HG03460 (cell line): ENCODE results near the gene ANAPC1.
"Not testable (repeated sequence)": the region's sequence is repeated elsewhere in the genome, so short reads cannot be mapped to it uniquely, and the experiment has no call there.

ENCODE experiments used
- ATAC-seq: cut with Tn5 transposase; IDR thresholded peaks from one replicate; pipeline ENCODE4 v1.9.1; 2021; ENCODE audit not compliant: unreplicated experiment

Gene ANAPC1

GRCh38 chr2:111830479-111830878, 53.5 kb downstream of the ANAPC1 start:
- not testable (repeated sequence) for ATAC-seq

- not testable (repeated sequence) for ATAC-seq
These were observed 55.7 kb downstream of the ANAPC1 start for GRCh38 chr2:111828217-111828766.

- ATAC-seq, result not testable (repeated sequence)
These were observed 70.9 kb downstream of the ANAPC1 start for GRCh38 chr2:111812970-111813622.

GRCh38 chr2:111790633-111791032, 93.4 kb downstream of the ANAPC1 start:
- not testable (repeated sequence) for ATAC-seq

- not testable (repeated sequence) for ATAC-seq
These were observed 99.9 kb downstream of the ANAPC1 start for GRCh38 chr2:111784081-111784480.

GRCh38 chr2:111782195-111782594, 101.8 kb downstream of the ANAPC1 start:
- not testable (repeated sequence) for ATAC-seq

GRCh38 chr2:111781443-111782094, 102.4 kb downstream of the ANAPC1 start:
- not testable (repeated sequence) for ATAC-seq

GRCh38 chr2:111777155-111777554, 106.8 kb downstream of the ANAPC1 start:
- ATAC-seq, result not testable (repeated sequence)

GRCh38 chr2:111776296-111776695, 107.7 kb downstream of the ANAPC1 start:
- not testable (repeated sequence) for ATAC-seq

GRCh38 chr2:111772180-111772579, 111.8 kb downstream of the ANAPC1 start:
- peak; percentile 65 for ATAC-seq

- ATAC-seq, result not testable (repeated sequence)
These were observed 112.9 kb downstream of the ANAPC1 start for GRCh38 chr2:111770916-111771658.

- ATAC-seq, result not testable (repeated sequence)
These were observed 115.5 kb downstream of the ANAPC1 start for GRCh38 chr2:111768266-111769190.

- not testable (repeated sequence) for ATAC-seq
These were observed 116.9 kb downstream of the ANAPC1 start for GRCh38 chr2:111767087-111767486.

GRCh38 chr2:111766295-111766694, 117.7 kb downstream of the ANAPC1 start:
- ATAC-seq, result not testable (repeated sequence)

- not testable (repeated sequence) for ATAC-seq
These were observed 119.8 kb downstream of the ANAPC1 start for GRCh38 chr2:111764151-111764550.

GRCh38 chr2:111760697-111761284, 123.2 kb downstream of the ANAPC1 start:
- not testable (repeated sequence) for ATAC-seq

- not testable (repeated sequence) for ATAC-seq
These were observed 131.5 kb downstream of the ANAPC1 start for GRCh38 chr2:111752533-111752932.

- ATAC-seq, result not testable (repeated sequence)
These were observed 133.4 kb downstream of the ANAPC1 start for GRCh38 chr2:111750641-111751040.

GRCh38 chr2:111748429-111748828, 135.6 kb downstream of the ANAPC1 start:
- ATAC-seq, result not testable (repeated sequence)
